GM23338 (cell line): ENCODE measurements around the gene PDE4D.

ENCODE experiments used
- CREB1 ChIP-seq: fragments of 250-450 bp; sonication (Bioruptor Pico); IDR thresholded peaks from 2 replicates; pipeline ENCODE4 v1.5.0; 2020; ENCODE audit warnings: low read depth, mild to moderate bottlenecking, moderate library complexity
- EZH2 ChIP-seq: fragments of 200-600 bp; sonication (generic); IDR thresholded peaks from one replicate; pipeline ENCODE4 v1.8.0; 2017; ENCODE audit warnings: antibody characterized with exemption, mild to moderate bottlenecking, low read depth; ENCODE audit not compliant: unreplicated experiment
- EZH2phosphoT487 ChIP-seq: fragments of 200-600 bp; sonication (generic); IDR thresholded peaks from one replicate; pipeline ENCODE4 v1.8.1; 2018; ENCODE audit warnings: antibody characterized with exemption; ENCODE audit not compliant: unreplicated experiment
- POLR2AphosphoS5 ChIP-seq: IDR thresholded peaks from 2 replicates; pipeline ENCODE4 v1.6.1; 2016; ENCODE audit warnings: antibody characterized with exemption, low read depth
- ZNF462 ChIP-seq: fragments of 250-450 bp; sonication (Bioruptor Pico); IDR thresholded peaks from 2 replicates; pipeline ENCODE4 v1.5.0; 2020; ENCODE audit warnings: mild to moderate bottlenecking, moderate library complexity
- TF ChIP-seq, protein P1 (sequence below), 2 experiments: fragments of 200-600 bp in 1 of 2; sonication (generic) in 1 of 2; conservative IDR thresholded peaks; 2 replicates each; pipeline versions ENCODE4 v1.5.1 to v1.6.1; 2016 to 2017; ENCODE audit warnings: antibody characterized with exemption in 2 of 2, low read depth in 2 of 2, mild to moderate bottlenecking in 2 of 2, moderate library complexity in 1 of 2
- TF ChIP-seq, protein P2 (sequence below): IDR thresholded peaks from one replicate; pipeline ENCODE4 v1.6.1; 2018; ENCODE audit warnings: antibody characterized with exemption; ENCODE audit not compliant: unreplicated experiment
- TF ChIP-seq, protein P3 (sequence below): IDR thresholded peaks from 2 replicates; pipeline ENCODE4 v1.6.1; 2016; ENCODE audit warnings: antibody characterized with exemption

GRCh38 chr5:59600153-59600552 is 293.4 kb downstream of the PDE4D start:
- TF ChIP-seq, protein P1, sequence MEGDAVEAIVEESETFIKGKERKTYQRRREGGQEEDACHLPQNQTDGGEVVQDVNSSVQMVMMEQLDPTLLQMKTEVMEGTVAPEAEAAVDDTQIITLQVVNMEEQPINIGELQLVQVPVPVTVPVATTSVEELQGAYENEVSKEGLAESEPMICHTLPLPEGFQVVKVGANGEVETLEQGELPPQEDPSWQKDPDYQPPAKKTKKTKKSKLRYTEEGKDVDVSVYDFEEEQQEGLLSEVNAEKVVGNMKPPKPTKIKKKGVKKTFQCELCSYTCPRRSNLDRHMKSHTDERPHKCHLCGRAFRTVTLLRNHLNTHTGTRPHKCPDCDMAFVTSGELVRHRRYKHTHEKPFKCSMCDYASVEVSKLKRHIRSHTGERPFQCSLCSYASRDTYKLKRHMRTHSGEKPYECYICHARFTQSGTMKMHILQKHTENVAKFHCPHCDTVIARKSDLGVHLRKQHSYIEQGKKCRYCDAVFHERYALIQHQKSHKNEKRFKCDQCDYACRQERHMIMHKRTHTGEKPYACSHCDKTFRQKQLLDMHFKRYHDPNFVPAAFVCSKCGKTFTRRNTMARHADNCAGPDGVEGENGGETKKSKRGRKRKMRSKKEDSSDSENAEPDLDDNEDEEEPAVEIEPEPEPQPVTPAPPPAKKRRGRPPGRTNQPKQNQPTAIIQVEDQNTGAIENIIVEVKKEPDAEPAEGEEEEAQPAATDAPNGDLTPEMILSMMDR (conservative IDR thresholded peaks at IDR 0.05; ENCODE audit: low read depth in 2 of 2): no peak
- TF ChIP-seq EZH2phosphoT487 (no peak), EZH2 (no peak), POLR2AphosphoS5 (no peak), ZNF462 (CRISPR knock-in tag) (no peak), CREB1 (no peak)
- TF ChIP-seq, protein P2, sequence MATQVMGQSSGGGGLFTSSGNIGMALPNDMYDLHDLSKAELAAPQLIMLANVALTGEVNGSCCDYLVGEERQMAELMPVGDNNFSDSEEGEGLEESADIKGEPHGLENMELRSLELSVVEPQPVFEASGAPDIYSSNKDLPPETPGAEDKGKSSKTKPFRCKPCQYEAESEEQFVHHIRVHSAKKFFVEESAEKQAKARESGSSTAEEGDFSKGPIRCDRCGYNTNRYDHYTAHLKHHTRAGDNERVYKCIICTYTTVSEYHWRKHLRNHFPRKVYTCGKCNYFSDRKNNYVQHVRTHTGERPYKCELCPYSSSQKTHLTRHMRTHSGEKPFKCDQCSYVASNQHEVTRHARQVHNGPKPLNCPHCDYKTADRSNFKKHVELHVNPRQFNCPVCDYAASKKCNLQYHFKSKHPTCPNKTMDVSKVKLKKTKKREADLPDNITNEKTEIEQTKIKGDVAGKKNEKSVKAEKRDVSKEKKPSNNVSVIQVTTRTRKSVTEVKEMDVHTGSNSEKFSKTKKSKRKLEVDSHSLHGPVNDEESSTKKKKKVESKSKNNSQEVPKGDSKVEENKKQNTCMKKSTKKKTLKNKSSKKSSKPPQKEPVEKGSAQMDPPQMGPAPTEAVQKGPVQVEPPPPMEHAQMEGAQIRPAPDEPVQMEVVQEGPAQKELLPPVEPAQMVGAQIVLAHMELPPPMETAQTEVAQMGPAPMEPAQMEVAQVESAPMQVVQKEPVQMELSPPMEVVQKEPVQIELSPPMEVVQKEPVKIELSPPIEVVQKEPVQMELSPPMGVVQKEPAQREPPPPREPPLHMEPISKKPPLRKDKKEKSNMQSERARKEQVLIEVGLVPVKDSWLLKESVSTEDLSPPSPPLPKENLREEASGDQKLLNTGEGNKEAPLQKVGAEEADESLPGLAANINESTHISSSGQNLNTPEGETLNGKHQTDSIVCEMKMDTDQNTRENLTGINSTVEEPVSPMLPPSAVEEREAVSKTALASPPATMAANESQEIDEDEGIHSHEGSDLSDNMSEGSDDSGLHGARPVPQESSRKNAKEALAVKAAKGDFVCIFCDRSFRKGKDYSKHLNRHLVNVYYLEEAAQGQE: no peak
- TF ChIP-seq, protein P3, sequence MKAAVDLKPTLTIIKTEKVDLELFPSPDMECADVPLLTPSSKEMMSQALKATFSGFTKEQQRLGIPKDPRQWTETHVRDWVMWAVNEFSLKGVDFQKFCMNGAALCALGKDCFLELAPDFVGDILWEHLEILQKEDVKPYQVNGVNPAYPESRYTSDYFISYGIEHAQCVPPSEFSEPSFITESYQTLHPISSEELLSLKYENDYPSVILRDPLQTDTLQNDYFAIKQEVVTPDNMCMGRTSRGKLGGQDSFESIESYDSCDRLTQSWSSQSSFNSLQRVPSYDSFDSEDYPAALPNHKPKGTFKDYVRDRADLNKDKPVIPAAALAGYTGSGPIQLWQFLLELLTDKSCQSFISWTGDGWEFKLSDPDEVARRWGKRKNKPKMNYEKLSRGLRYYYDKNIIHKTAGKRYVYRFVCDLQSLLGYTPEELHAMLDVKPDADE: no peak
